ENCODE data around the gene ZSCAN16. TPM values are rescaled to one million over a fixed set of nuclear protein-coding genes. Genes with fewer than 3 reads are reported as not detected.
"Not testable (repeated sequence)": the region's sequence is repeated elsewhere in the genome, so short reads cannot be mapped to it uniquely, and the experiment has no call there.

ZSCAN16 gene
- total RNA-seq, 4 donors from 2014 or later, result 7.5 to 19.5 (median 9.5) TPM; not detected in 1

DNA sequence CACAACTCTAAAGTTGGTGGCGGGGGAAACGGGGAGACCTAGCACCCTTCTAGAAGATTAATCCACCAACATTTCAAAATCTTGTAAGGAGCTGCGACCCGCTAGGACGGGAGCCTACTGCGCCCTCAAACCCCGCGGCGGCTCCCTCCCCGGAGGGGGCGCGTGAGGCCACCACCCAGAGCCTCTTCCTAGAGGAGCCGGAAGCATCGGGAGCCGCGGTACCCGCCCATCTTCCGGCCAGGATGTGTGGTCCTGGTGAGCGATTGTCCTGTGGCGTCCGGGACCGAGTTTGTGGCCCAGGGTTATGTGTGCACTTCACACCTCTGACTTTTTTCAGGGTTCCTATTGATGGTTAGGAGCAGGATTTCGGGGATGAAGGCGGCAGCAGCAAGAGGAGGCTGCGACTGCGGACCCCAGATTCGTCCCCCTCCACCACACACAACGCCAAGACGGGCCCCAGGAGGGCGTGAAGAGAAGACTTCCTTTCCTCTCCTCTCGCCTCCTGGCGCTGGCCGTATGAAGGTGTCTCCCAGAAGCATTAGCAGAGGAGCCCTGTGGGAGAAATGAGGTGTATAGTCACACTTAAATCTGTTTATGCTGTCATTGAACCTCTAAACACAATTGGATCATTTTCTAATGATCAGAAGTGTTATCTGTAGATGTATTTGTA, 33.4 kb upstream of the ZSCAN16 start:
- peak overlapping the region in 2 of 4 donors; percentile 12 to 40 for H3K4me3 ChIP-seq
- peaks cover 16 to 24% of the 10 kb centered on the region in 2 donors for H3K9me3 ChIP-seq
- H3K4me1 ChIP-seq, result no peaks in the 10 kb centered on the region
- 71 to 80% methylated on average over 5 to 26 of the region's 33 CpGs for WGBS, 2 donors (ENCODE audit: low coverage in 1 of 2)
- TF ChIP-seq POLR2AphosphoS5 (IDR thresholded peaks at IDR 0.05) (no peak), EP300 (IDR thresholded peaks at IDR 0.05; ENCODE audit: low read depth) (no peak), POLR2A (IDR thresholded peaks at IDR 0.05) (no peak), CTCF (IDR thresholded peaks at IDR 0.05) (no peak)
- peaks cover 0 to 38% (median 11%) of the 10 kb centered on the region in 4 donors for H3K36me3 ChIP-seq
- no peak for DNase-seq
- H3K27me3 ChIP-seq, result no peaks in the 10 kb centered on the region
- intact Hi-C loops (cut with DNase I; ENCODE audit: low total_unique reads) (no loop called here), in situ Hi-C loops (cut with MboI; ENCODE audit: low pct_ligation_motif_present in 1 of 4, low pct_unique_long_range_greater_than_20kb in 1 of 4, low sequenced_read_pairs in 3 of 4) (no loop called here)
- H3K27ac ChIP-seq, result no peak overlapping the region

- H3K36me3 ChIP-seq; H3K27me3 ChIP-seq; DNase-seq; H3K27ac ChIP-seq; intact Hi-C loops (cut with DNase I; ENCODE audit: low total_unique reads); H3K4me3 ChIP-seq; in situ Hi-C loops (cut with MboI; ENCODE audit: low pct_ligation_motif_present in 1 of 4, low pct_unique_long_range_greater_than_20kb in 1 of 4, low sequenced_read_pairs in 3 of 4); H3K9me3 ChIP-seq; H3K4me1 ChIP-seq: not testable (repeated sequence)
- 82 to 86% methylated on average over 7 of the region's 7 CpGs for WGBS, 2 donors (ENCODE audit: low coverage in 1 of 2)
Measured at GRCh38 chr6:28102222-28102621, 22.2 kb upstream of the ZSCAN16 start.

GRCh38 chr6:28102699-28103098, 21.7 kb upstream of the ZSCAN16 start:
- H3K27ac ChIP-seq; intact Hi-C loops (cut with DNase I; ENCODE audit: low total_unique reads); H3K4me1 ChIP-seq; H3K4me3 ChIP-seq; H3K36me3 ChIP-seq; DNase-seq; H3K9me3 ChIP-seq; H3K27me3 ChIP-seq; in situ Hi-C loops (cut with MboI; ENCODE audit: low pct_ligation_motif_present in 1 of 4, low pct_unique_long_range_greater_than_20kb in 1 of 4, low sequenced_read_pairs in 3 of 4): not testable (repeated sequence)

- Histone ChIP-seq H3K27me3 (no peaks in the 10 kb centered on the region), H3K4me1 (peaks cover 0 to 5% (median 2%) of the 10 kb centered on the region in 4 donors), H3K27ac (peak overlapping the region; percentile 83 to 86 (median 86)), H3K9me3 (no peaks in the 10 kb centered on the region), H3K4me3 (peak overlapping the region; percentile 63 to 80 (median 67)), H3K36me3 (no peaks in the 10 kb centered on the region)
- 2 to 8% methylated on average over 8 to 50 of the region's 54 CpGs for whole genome bisulfite sequencing, 2 donors (ENCODE audit: low coverage in 1 of 2)
- peak; percentile 88 for DNase-seq
- TF ChIP-seq EP300 (IDR thresholded peaks at IDR 0.05; ENCODE audit: low read depth) (no peak), POLR2AphosphoS5 (IDR thresholded peaks at IDR 0.05) (peak; percentile 65 to 86 (median 80)), POLR2A (IDR thresholded peaks at IDR 0.05) (peak; percentile 73), CTCF (IDR thresholded peaks at IDR 0.05) (peak; percentile 68 to 88 (median 83))
- intact Hi-C loops (cut with DNase I; ENCODE audit: low total_unique reads) (no loop called here), in situ Hi-C loops (cut with MboI; ENCODE audit: low pct_ligation_motif_present in 1 of 4, low pct_unique_long_range_greater_than_20kb in 1 of 4, low sequenced_read_pairs in 3 of 4) (no loop called here)
Measured at GRCh38 chr6:28104392-28105244, 19.8 kb upstream of the ZSCAN16 start.

DNA sequence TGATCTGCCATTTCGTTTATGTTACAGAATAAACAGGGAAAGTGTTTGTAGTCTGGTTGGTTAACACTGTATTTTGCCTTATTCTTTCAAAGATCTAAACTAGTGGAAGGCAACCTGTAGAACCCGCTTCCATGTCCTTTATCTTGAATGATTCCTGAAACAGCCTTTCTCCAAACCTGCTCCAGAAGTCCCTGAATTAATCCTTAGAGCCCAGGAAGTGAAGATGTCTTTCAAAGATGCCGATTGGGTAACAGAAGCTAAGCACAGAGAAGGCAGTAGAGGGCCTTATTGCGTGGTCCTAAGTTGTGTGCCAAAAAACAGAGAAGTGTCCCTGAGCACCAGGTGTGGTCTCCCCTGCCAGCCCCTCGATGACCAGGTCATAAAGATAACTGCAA, 19.2 kb upstream of the ZSCAN16 start:
- Histone ChIP-seq H3K4me1 (peaks cover 0 to 5% (median 2%) of the 10 kb centered on the region in 4 donors), H3K27ac (peak overlapping the region; percentile 83 to 86 (median 86)), H3K4me3 (peak overlapping the region; percentile 63 to 80 (median 67)), H3K9me3 (no peaks in the 10 kb centered on the region), H3K27me3 (no peaks in the 10 kb centered on the region), H3K36me3 (no peaks in the 10 kb centered on the region)
- DNase-seq, result no peak
- 22% methylated on average over 5 of the region's 5 CpGs; no CpG with 5 or more reads in 1 of the 2 donors for WGBS, 2 donors (ENCODE audit: low coverage in 1 of 2)
- no peak for TF ChIP-seq POLR2A (IDR thresholded peaks at IDR 0.05)
- no peak for TF ChIP-seq EP300 (IDR thresholded peaks at IDR 0.05; ENCODE audit: low read depth)
- TF ChIP-seq POLR2AphosphoS5 (IDR thresholded peaks at IDR 0.05), result no peak
- no peak for TF ChIP-seq CTCF (IDR thresholded peaks at IDR 0.05)
- intact Hi-C loops (cut with DNase I; ENCODE audit: low total_unique reads) (no loop called here), in situ Hi-C loops (cut with MboI; ENCODE audit: low pct_ligation_motif_present in 1 of 4, low pct_unique_long_range_greater_than_20kb in 1 of 4, low sequenced_read_pairs in 3 of 4) (no loop called here)
